Right ventricle myocardium superior (tissue), 1 donor: ENCODE results near the gene RUNX3. TPM values are rescaled to one million over a fixed set of nuclear protein-coding genes. Genes with fewer than 3 reads are reported as not detected.
A peak's percentile ranks its signal among the peaks of the same experiment; 100 is the strongest.

Source experiments
- ATAC-seq: fragments of 200-7000 bp; cut with Tn5 transposase; one replicate; pipeline ENCODE4 v1.9.1; 2020; ENCODE audit warnings: mild to moderate bottlenecking; ENCODE audit not compliant: poor library complexity
- DNase-seq: peaks from one replicate; pipeline ENCODE4 v3.0.0-alpha.2; 2020
- intact Hi-C: fragments of 100-400 bp; cut with DNase I; formaldehyde crosslinking; loops from one replicate; pipeline ENCODE4 v1.11.2; 2022
- total RNA-seq: library from RNA; stranded (reverse); fragmentation: NEBNext Ultra II Directional; extraction: Animal tissue kit (Norgen Biotek cat#: 25700); gene quantifications from one replicate; pipeline ENCODE4 v1.2.1, GENCODE V29; 2021
- donor health status: DM: no; HTN: yes; CAD: no; lungs with severe emphysema.

RUNX3 gene
- total RNA-seq, 1 donor from 2014 or later = 1.0 TPM

- intact Hi-C loops = no loop called here
- peak; percentile 36 for DNase-seq
- ATAC-seq = no peak
These were observed 8.7 kb downstream of the RUNX3 start for GRCh38 chr1:24921412-24921811.

GRCh38 chr1:24920533-24920925, 9.5 kb downstream of the RUNX3 start:
- peak; percentile 5 for DNase-seq
- no peak for ATAC-seq
- intact Hi-C loops = no loop called here

- DNase-seq (peak; percentile 40), ATAC-seq (no peak)
- intact Hi-C loops = no loop called here
These were observed 10.1 kb downstream of the RUNX3 start for GRCh38 chr1:24919791-24920532.

GRCh38 chr1:24918995-24919605, 11.0 kb downstream of the RUNX3 start:
- DNase-seq (peak; percentile 22), ATAC-seq (no peak)
- intact Hi-C loops = no loop called here

- ATAC-seq (no peak), DNase-seq (no peak)
- intact Hi-C loops = no loop called here
These were observed 11.7 kb downstream of the RUNX3 start for GRCh38 chr1:24918370-24918769.

GRCh38 chr1:24917327-24918074, 12.6 kb downstream of the RUNX3 start:
- ATAC-seq (no peak), DNase-seq (no peak)
- intact Hi-C loops = no loop called here

GRCh38 chr1:24915816-24916602, 14.1 kb downstream of the RUNX3 start:
- DNase-seq = no peak
- no peak for ATAC-seq

GRCh38 chr1:24914226-24915069, 15.6 kb downstream of the RUNX3 start:
- DNase-seq (no peak), ATAC-seq (peak; percentile 55)
- intact Hi-C loops = no loop called here

More at GRCh38 chr1:24915816-24916602, 14.1 kb downstream of the RUNX3 start:
- intact Hi-C loops = no loop called here

GRCh38 chr1:24913616-24914225, 16.4 kb downstream of the RUNX3 start:
- no peak for DNase-seq
- no peak for ATAC-seq
- intact Hi-C loops = no loop called here

GRCh38 chr1:24913274-24913604, 16.8 kb downstream of the RUNX3 start:
- ATAC-seq = no peak
- intact Hi-C loops = no loop called here
- no peak for DNase-seq

- DNase-seq (no peak), ATAC-seq (no peak)
- intact Hi-C loops = no loop called here
These were observed 17.5 kb downstream of the RUNX3 start for GRCh38 chr1:24912376-24913273.

GRCh38 chr1:24911651-24912155, 18.4 kb downstream of the RUNX3 start:
- DNase-seq = no peak
- intact Hi-C loops = no loop called here
- ATAC-seq = no peak

- no peak for DNase-seq
- intact Hi-C loops = no loop called here
- ATAC-seq = no peak
These were observed 19.1 kb downstream of the RUNX3 start for GRCh38 chr1:24910751-24911650.

- DNase-seq (no peak), ATAC-seq (no peak)
- intact Hi-C loops = no loop called here
These were observed 19.9 kb downstream of the RUNX3 start for GRCh38 chr1:24910210-24910609.

GRCh38 chr1:24909388-24909898, 20.6 kb downstream of the RUNX3 start:
- DNase-seq (peak; percentile 73), ATAC-seq (peak; percentile 50)
- intact Hi-C loops = no loop called here
